ENCODE data around the gene ADCY9. TPM values are rescaled to one million over a fixed set of nuclear protein-coding genes. Genes with fewer than 3 reads are reported as not detected.

The ADCY9 gene
- total RNA-seq = 14.3 and 14.6 TPM in 2 replicates

DNA sequence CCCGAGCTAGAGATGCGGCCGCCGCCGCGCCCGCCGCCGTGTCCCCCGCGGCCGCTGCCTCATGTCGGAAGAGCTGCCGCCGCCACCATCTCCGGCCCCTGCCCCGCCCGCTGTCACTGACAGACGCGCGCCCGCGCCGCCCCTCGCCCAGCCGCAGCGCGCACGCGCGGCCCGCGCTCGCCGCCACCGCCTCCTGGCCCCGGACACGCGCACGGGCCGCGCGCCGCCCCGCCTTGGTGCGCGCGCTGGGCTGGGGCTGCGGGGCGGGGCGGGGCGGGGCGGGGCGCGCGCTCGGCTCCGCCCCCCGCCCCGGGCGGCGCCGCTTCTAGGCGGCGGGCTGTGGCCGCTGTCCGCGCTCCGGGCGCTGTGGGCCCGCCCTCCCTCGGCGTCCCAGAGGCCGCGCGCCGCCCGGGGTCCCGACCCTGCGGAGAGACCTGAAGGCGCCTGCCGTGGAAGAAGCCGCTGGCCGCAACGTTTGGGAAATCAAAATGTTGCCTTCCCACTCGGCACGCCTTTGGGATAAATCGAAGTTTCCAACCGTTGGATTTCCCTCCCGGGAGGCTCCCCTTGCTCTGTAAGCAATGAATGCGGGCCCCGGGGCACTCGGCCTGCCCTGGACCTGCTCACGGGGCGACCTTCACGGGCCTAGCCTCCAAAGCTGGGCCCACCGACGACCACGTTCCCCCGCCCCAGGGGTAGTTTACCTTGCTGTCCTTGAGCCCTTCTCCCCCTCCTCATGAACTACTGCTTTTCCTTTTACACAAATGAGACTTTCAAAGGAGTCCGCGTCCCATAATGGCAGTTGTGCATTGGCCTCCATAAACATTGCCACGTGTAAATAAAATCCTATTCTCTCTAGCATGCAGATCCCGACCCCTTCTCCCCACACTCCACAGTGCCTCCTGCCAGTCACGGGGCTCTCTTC, at the start of gene ADCY9:
TSS of gene ADCY9 (minus strand) at position 118 of the 925 bp plus-strand sequence. CDS start 1,000 bp downstream, outside the sequence.

Other genes with a start within 250 kb of the ADCY9 start
- 12.1 and 12.8 TPM in 2 replicates for gene CREBBP, start 235.7 kb downstream of the ADCY9 start, total RNA-seq
- gene SRL, start 125.6 kb upstream of the ADCY9 start, total RNA-seq = not detected in 2 replicates
- 11.4 and 11.8 TPM in 2 replicates for gene TFAP4, start 156.6 kb upstream of the ADCY9 start, total RNA-seq
- 3.2 and 3.3 TPM in 2 replicates for gene GLIS2, start 199.6 kb upstream of the ADCY9 start, total RNA-seq
- gene PAM16, start 234.9 kb upstream of the ADCY9 start, total RNA-seq = 60.5 and 73.1 TPM in 2 replicates

Data from bronchus fibroblast of lung (primary cell).